H1 (cell line): ENCODE results near the gene GSK3B. TPM values are rescaled to one million over a fixed set of nuclear protein-coding genes. Genes with fewer than 3 reads are reported as not detected.

ENCODE experiments used
- CTCF ChIA-PET: fragments of 300-600 bp; sonication (Branson Sonifier 250); formaldehyde crosslinking; loops from one replicate; lab custom pipeline; 2021; ENCODE audit not compliant: partially characterized antibody; lab: Charles Lee
- POLR2A ChIA-PET: fragments of 300-600 bp; sonication (Branson Sonifier 250); formaldehyde crosslinking; loops from one replicate; lab custom pipeline; 2021; ENCODE audit warnings: inconsistent platforms; ENCODE audit not compliant: partially characterized antibody; lab: Charles Lee
- DNase-seq, 2 experiments: peaks; one replicate each; pipeline versions ENCODE4 v3.0.0 to v3.0.0-alpha.2; 2010 to 2022; ENCODE audit warnings: low spot score in 2 of 2, low read depth in 1 of 2, mixed read lengths in 1 of 2
- FAIRE-seq: peaks from 2 replicates; lab custom pipeline; 2011; peaks lifted over from hg19 to GRCh38; lab: Jason Lieb, UNC
- H2AFZ ChIP-seq: 2 replicates; pipeline ENCODE4 v1.8.1; 2012; ENCODE audit warnings: low read length, inconsistent platforms
- H2AK5ac ChIP-seq: 2 replicates; pipeline ENCODE4 v1.6.1; 2013; ENCODE audit warnings: low read depth, low read length
- H2BK120ac ChIP-seq: replicated peaks from 2 replicates; pipeline ENCODE3; 2013; ENCODE audit warnings: low read depth, low read length, inconsistent platforms
- H2BK12ac ChIP-seq: 2 replicates; pipeline ENCODE4 v1.6.1; 2013; ENCODE audit warnings: low read depth, low read length
- H2BK15ac ChIP-seq: 2 replicates; pipeline ENCODE4 v1.6.1; 2013; ENCODE audit warnings: low read length
- H2BK20ac ChIP-seq: 2 replicates; pipeline ENCODE4 v1.6.1; 2013; ENCODE audit warnings: low read length
- H2BK5ac ChIP-seq: 2 replicates; pipeline ENCODE4 v1.6.1; 2013; ENCODE audit warnings: low read depth, low read length
- H3K14ac ChIP-seq: 2 replicates; pipeline ENCODE4 v1.6.1; 2013; ENCODE audit warnings: inconsistent platforms; ENCODE audit not compliant: insufficient read length
- H3K18ac ChIP-seq: 2 replicates; pipeline ENCODE4 v1.6.1; 2013; ENCODE audit warnings: low read length; ENCODE audit errors: extremely low read depth
- H3K23ac ChIP-seq: 2 replicates; pipeline ENCODE4 v1.6.1; 2013; ENCODE audit warnings: inconsistent platforms; ENCODE audit not compliant: insufficient read length
- H3K23me2 ChIP-seq: 2 replicates; pipeline ENCODE4 v1.6.1; 2013; ENCODE audit warnings: low read depth, low read length
- H3K27ac ChIP-seq: 2 replicates; pipeline ENCODE4 v1.6.1; 2011; ENCODE audit warnings: low read depth, low read length, inconsistent platforms
- H3K27me3 ChIP-seq, 4 experiments: replicated peaks in 1 of 4; 1 replicate in 1 of 4; 2 replicates in 3 of 4; pipeline versions ENCODE4 v1.6.1 to v1.8.1; 2011 to 2013; ENCODE audit warnings: low read length in 3 of 4, mild to moderate bottlenecking in 3 of 4, inconsistent platforms in 2 of 4, mixed read lengths in 2 of 4, moderate library complexity in 1 of 4; ENCODE audit not compliant: control insufficient read depth in 3 of 4, insufficient read depth in 3 of 4; ENCODE audit errors: extremely low read depth in 1 of 4
- H3K36me3 ChIP-seq, 4 experiments: 2 replicates each; pipeline versions ENCODE4 v1.6.1 to v1.8.1; 2011 to 2013; ENCODE audit warnings: mild to moderate bottlenecking in 4 of 4, low read length in 3 of 4, moderate library complexity in 2 of 4, control low read depth in 1 of 4, inconsistent platforms in 1 of 4; ENCODE audit not compliant: insufficient read depth in 4 of 4, control insufficient read depth in 2 of 4
- H3K4ac ChIP-seq: replicated peaks from 2 replicates; pipeline ENCODE3; 2013; ENCODE audit warnings: low read length, low read depth, mixed read lengths, inconsistent platforms; ENCODE audit not compliant: insufficient read length
- H3K4me1 ChIP-seq, 4 experiments: replicated peaks in 1 of 4; 1 replicate in 1 of 4; 2 replicates in 3 of 4; pipeline versions ENCODE4 v1.6.1 to v1.8.1; 2011 to 2013; ENCODE audit warnings: low read length in 3 of 4, inconsistent platforms in 2 of 4, mixed read lengths in 1 of 4; ENCODE audit not compliant: insufficient read depth in 4 of 4, control insufficient read depth in 3 of 4
- H3K4me2 ChIP-seq, 2 experiments: 2 replicates each; pipeline versions ENCODE4 v1.6.1 to v1.8.1; 2011 to 2013; ENCODE audit warnings: low read depth in 2 of 2, low read length in 2 of 2, control low read depth in 1 of 2, inconsistent platforms in 1 of 2, mild to moderate bottlenecking in 1 of 2; ENCODE audit not compliant: insufficient read depth in 1 of 2
- H3K4me3 ChIP-seq, 4 experiments: fragments of 200-600, 300-600 bp in 1 of 4; sonication (generic), shearing (Covaris generic), sonication (Bioruptor Twin) in 1 of 4; 2 replicates each; pipeline versions ENCODE4 v1.5.1 to v1.8.1; 2011 to 2016; ENCODE audit warnings: low read length in 4 of 4, low read depth in 3 of 4, control low read depth in 2 of 4, inconsistent platforms in 2 of 4, mild to moderate bottlenecking in 2 of 4, mixed read lengths in 1 of 4, moderate library complexity in 1 of 4; ENCODE audit not compliant: insufficient read depth in 2 of 4; ENCODE audit errors: extremely low read depth in 1 of 4
- H3K56ac ChIP-seq: replicated peaks from 2 replicates; pipeline ENCODE3; 2013; ENCODE audit warnings: low read depth, mild to moderate bottlenecking, mixed read lengths, low read length, inconsistent platforms; ENCODE audit not compliant: insufficient read length
- H3K79me1 ChIP-seq: 2 replicates; pipeline ENCODE4 v1.6.1; 2013; ENCODE audit warnings: low read depth, low read length, control low read depth
- H3K79me2 ChIP-seq, 2 experiments: 2 replicates each; pipeline versions ENCODE4 v1.6.1 to v1.8.1; 2012 to 2013; ENCODE audit warnings: low read length in 2 of 2, mild to moderate bottlenecking in 2 of 2, inconsistent platforms in 1 of 2; ENCODE audit not compliant: insufficient read depth in 2 of 2, control insufficient read depth in 1 of 2
- H3K9ac ChIP-seq, 4 experiments: replicated peaks in 1 of 4; 1 replicate in 1 of 4; 2 replicates in 3 of 4; pipeline versions ENCODE4 v1.6.1 to v1.8.1; 2011 to 2013; ENCODE audit warnings: low read depth in 3 of 4, low read length in 3 of 4, control low read depth in 2 of 4, mild to moderate bottlenecking in 2 of 4, moderate library complexity in 2 of 4, inconsistent platforms in 1 of 4; ENCODE audit errors: extremely low read depth in 1 of 4
- H3K9me3 ChIP-seq, 2 experiments: 2 replicates each; pipeline versions ENCODE4 v1.6.1 to v1.8.1; 2012 to 2013; ENCODE audit warnings: mild to moderate bottlenecking in 2 of 2, moderate library complexity in 2 of 2, control low read depth in 1 of 2, inconsistent platforms in 1 of 2, low read depth in 1 of 2, low read length in 1 of 2, mixed read lengths in 1 of 2; ENCODE audit not compliant: insufficient read depth in 2 of 2
- H4K20me1 ChIP-seq, 2 experiments: replicated peaks in 1 of 2; 2 replicates each; pipeline versions ENCODE3 to v1.8.1; 2011 to 2013; ENCODE audit warnings: inconsistent platforms in 2 of 2, low read length in 2 of 2, mild to moderate bottlenecking in 1 of 2; ENCODE audit not compliant: insufficient read depth in 2 of 2, control insufficient read depth in 1 of 2
- H4K5ac ChIP-seq: 2 replicates; pipeline ENCODE4 v1.6.1; 2013; ENCODE audit warnings: low read length, low read depth, mixed read lengths, inconsistent platforms; ENCODE audit not compliant: insufficient read length
- H4K8ac ChIP-seq: 2 replicates; pipeline ENCODE4 v1.8.0; 2013; ENCODE audit warnings: mild to moderate bottlenecking, moderate library complexity, low read length, inconsistent platforms; ENCODE audit not compliant: insufficient read depth; ENCODE audit errors: extremely low read depth
- H4K91ac ChIP-seq: replicated peaks from 2 replicates; pipeline ENCODE3; 2013; ENCODE audit warnings: low read length, mixed read lengths, inconsistent platforms; ENCODE audit not compliant: insufficient read length
- BRCA1 ChIP-seq: IDR thresholded peaks from 2 replicates; pipeline ENCODE4 v1.6.1; 2012; ENCODE audit warnings: low read depth, low read length, improper control_type of control experiment
- CHD2 ChIP-seq: IDR thresholded peaks from 2 replicates; pipeline ENCODE4 v1.6.1; 2012; ENCODE audit warnings: low read length, improper control_type of control experiment
- EZH2 ChIP-seq: fragments of 200-600 bp; sonication (generic); IDR thresholded peaks from 2 replicates; pipeline ENCODE4 v1.7.1; 2012; ENCODE audit warnings: low read depth, mild to moderate bottlenecking, moderate library complexity, low read length, inconsistent platforms; ENCODE audit not compliant: severe bottlenecking
- HDAC6 ChIP-seq: IDR thresholded peaks from one replicate; pipeline ENCODE4 v1.7.1; 2012; ENCODE audit warnings: low read depth, mild to moderate bottlenecking, inconsistent platforms, low read length, moderate library complexity
- PHF8 ChIP-seq: fragments of 200-600 bp; sonication (generic); conservative IDR thresholded peaks from 2 replicates; pipeline ENCODE4 v1.7.1; 2012; ENCODE audit warnings: low read depth, mild to moderate bottlenecking, inconsistent platforms, low read length, moderate library complexity
- USF2 ChIP-seq: IDR thresholded peaks from 2 replicates; pipeline ENCODE4 v1.6.1; 2011; ENCODE audit warnings: low read length, improper control_type of control experiment
- YY1 ChIP-seq: IDR thresholded peaks from 2 replicates; pipeline ENCODE4 v1.6.1; 2011; ENCODE audit warnings: low read depth, mild to moderate bottlenecking, low read length
- WGBS, 2 experiments: shearing (Covaris generic) in 1 of 2; methylation state at CpG; one replicate each; pipeline versions ENCODE4 v1.1.6 to v1.1.7; 2013 to 2015; ENCODE audit warnings: low lambda C conversion rate in 2 of 2, mixed read lengths in 2 of 2, inconsistent platforms in 1 of 2, low coverage in 1 of 2, missing lambda C conversion rate in 1 of 2; ENCODE audit not compliant: insufficient replicate concordance in 2 of 2, insufficient coverage in 1 of 2, insufficient read length in 1 of 2; ENCODE audit errors: extremely low coverage in 1 of 2, missing lambda C conversion rate in 1 of 2; 5-methylcytosine and 5-hydroxymethylcytosine counted together
- polyA plus RNA-seq, 7 experiments: library from polyadenylated mRNA; depleted of rRNA in 3 of 7; stranded (reverse) in 5 of 7; unstranded in 2 of 7; fragments of >200 nt in 5 of 7; fragments of 200-250 nt in 2 of 7; gene quantifications; 1 replicate in 5 of 7; 2 replicates in 1 of 7; 4 replicates in 1 of 7; pipeline versions ENCODE4 v1.2.1 to v1.2.3, GENCODE V29; 2011 to 2013; ENCODE audit warnings: missing spikeins in 2 of 7, mixed read lengths in 2 of 7
- total RNA-seq: library from RNA; stranded (reverse); fragmentation: NEBNext Ultra II Directional; extraction: Animal tissue kit (Norgen Biotek cat#: 25700); gene quantifications from 2 replicates; pipeline ENCODE4 v1.2.1, GENCODE V29; 2021

Gene GSK3B
- total and polyA plus RNA-seq, 2 of the 8 experiments (the other 6 are each of a cell fraction or from before 2014, with no cell fraction given) = 24.2 to 50.7 TPM

GRCh38 chr3:119829420-119829819, 264.8 kb downstream of the GSK3B start:
- Histone ChIP-seq H3K79me1 (no peaks in the 10 kb centered on the region), H2BK12ac (no peak overlapping the region)

More at GRCh38 chr3:119829420-119829819, 264.8 kb downstream of the GSK3B start:
- Histone ChIP-seq H4K91ac (no peak overlapping the region), H4K5ac (no peak overlapping the region), H3K4me3 (no peak overlapping the region), H2BK20ac (no peak overlapping the region), H3K23ac (no peak overlapping the region), H3K18ac (no peak overlapping the region), H3K27ac (no peak overlapping the region), H3K27me3 (no peaks in the 10 kb centered on the region), H2AK5ac (no peak overlapping the region), H3K9ac (no peak overlapping the region), H2BK15ac (no peak overlapping the region), H2AFZ (no peak overlapping the region), H2BK120ac (no peak overlapping the region), H3K36me3 (no peaks in the 10 kb centered on the region), H3K4me1 (peaks cover 0 to 3% (median 1%) of the 10 kb centered on the region in 4 experiments; a peak in 2 of 7 replicates), H4K20me1 (no peaks in the 10 kb centered on the region), H3K9me3 (no peaks in the 10 kb centered on the region), H3K56ac (no peak overlapping the region), H3K23me2 (no peaks in the 10 kb centered on the region), H3K79me2 (no peaks in the 10 kb centered on the region), H2BK5ac (no peak overlapping the region), H4K8ac (no peak overlapping the region), H3K4me2 (no peak overlapping the region), H3K14ac (no peak overlapping the region), H3K4ac (no peak overlapping the region)
- DNase-seq (no peak), FAIRE-seq (peak; percentile 42)
- WGBS, 2 experiments = 92% methylated on average over 2 of the region's 2 CpGs; no CpG with 5 or more reads in 1 of the 2 experiments
- CTCF ChIA-PET = interaction anchor here (0.5 to 1.4 kb wide), 3 partner anchors 54 to 647 kb away, joined by 3 read pairs; no protein-coding TSS in a partner anchor
- POLR2A ChIA-PET = no interaction called here
- TF ChIP-seq USF2 (no peak), PHF8 (no peak), YY1 (0 out of 2 replicates have a peak, but pooled peaks have one; percentile 41), BRCA1 (no peak), EZH2 (no peak), CHD2 (no peak), HDAC6 (no peak)
